Gastroesophageal sphincter (tissue), 4 donors: ENCODE data around the gene SPTLC1. TPM values are rescaled to one million over a fixed set of nuclear protein-coding genes. Genes with fewer than 3 reads are reported as not detected.
"Not testable (repeated sequence)": the region's sequence is repeated elsewhere in the genome, so short reads cannot be mapped to it uniquely, and the experiment has no call there.

Source experiments
- ATAC-seq: fragments of 150-250 bp; one replicate; pipeline ENCODE4 v1.9.1; 2016; ENCODE audit warnings: mild to moderate bottlenecking, moderate library complexity
- H3K27ac ChIP-seq, 4 donors: fragments of 200-600 bp; sonication (generic) in 3 of 4; 1 replicate in 3 of 4; 2 replicates in 1 of 4; pipeline ENCODE4 v1.5.1; 2016 to 2019
- H3K27me3 ChIP-seq: fragments of 200-600 bp; sonication (generic); one replicate; pipeline ENCODE4 v1.5.1; 2019
- H3K36me3 ChIP-seq, 2 donors: fragments of 200-600 bp; sonication (generic); one replicate each; pipeline ENCODE4 v1.5.1; 2019; ENCODE audit warnings: control low read depth in 1 of 2
- H3K4me1 ChIP-seq, 3 donors: fragments of 200-600 bp; sonication (generic); 1 replicate in 2 of 3; 2 replicates in 1 of 3; pipeline ENCODE4 v1.5.1; 2016 to 2019; ENCODE audit warnings: control low read depth in 2 of 3
- H3K4me3 ChIP-seq, 2 donors: fragments of 200-600 bp; sonication (generic); one replicate each; pipeline ENCODE4 v1.5.1; 2019; ENCODE audit warnings: mild to moderate bottlenecking in 1 of 2, moderate library complexity in 1 of 2
- H3K9me3 ChIP-seq, 3 donors: fragments of 200-600 bp; sonication (generic); one replicate each; pipeline ENCODE4 v1.5.1; 2017 to 2019; ENCODE audit warnings: control low read depth in 2 of 3
- EP300 ChIP-seq: sonication (generic); formaldehyde crosslinking; IDR thresholded peaks from one replicate; pipeline ENCODE4 v1.6.1; 2017; ENCODE audit warnings: antibody characterized with exemption, mild to moderate bottlenecking
- POLR2A ChIP-seq, 2 donors: fragments of 450-650 bp; IDR thresholded peaks; one replicate each; pipeline ENCODE4 v1.6.1; 2017; ENCODE audit warnings: antibody characterized with exemption in 2 of 2, mild to moderate bottlenecking in 2 of 2, moderate library complexity in 1 of 2
- POLR2AphosphoS5 ChIP-seq: sonication (generic); formaldehyde crosslinking; IDR thresholded peaks from one replicate; pipeline ENCODE4 v1.6.1; 2017; ENCODE audit warnings: antibody characterized with exemption
- WGBS, 2 donors: methylation state at CpG; one replicate each; pipeline ENCODE4 v1.1.5; 2018; ENCODE audit warnings: low coverage in 1 of 2; 5-methylcytosine and 5-hydroxymethylcytosine counted together
- total RNA-seq, 4 donors: library from RNA; depleted of rRNA; stranded (reverse); fragments of >200 nt; gene quantifications; one replicate each; pipeline ENCODE4 v1.1.0, GENCODE V29; 2016
- TF ChIP-seq, protein P1 (sequence below), 4 experiments: fragments of 200-600 bp in 2 of 4; fragments of 450-650 bp in 2 of 4; sonication (generic) in 1 of 4; IDR thresholded peaks; one replicate each; pipeline ENCODE4 v1.5.1; 2017 to 2019; ENCODE audit warnings: antibody characterized with exemption in 4 of 4, mild to moderate bottlenecking in 2 of 4, moderate library complexity in 2 of 4

The SPTLC1 gene
- total RNA-seq, 4 donors from 2014 or later = 56.0 to 73.9 (median 64.0) TPM

DNA sequence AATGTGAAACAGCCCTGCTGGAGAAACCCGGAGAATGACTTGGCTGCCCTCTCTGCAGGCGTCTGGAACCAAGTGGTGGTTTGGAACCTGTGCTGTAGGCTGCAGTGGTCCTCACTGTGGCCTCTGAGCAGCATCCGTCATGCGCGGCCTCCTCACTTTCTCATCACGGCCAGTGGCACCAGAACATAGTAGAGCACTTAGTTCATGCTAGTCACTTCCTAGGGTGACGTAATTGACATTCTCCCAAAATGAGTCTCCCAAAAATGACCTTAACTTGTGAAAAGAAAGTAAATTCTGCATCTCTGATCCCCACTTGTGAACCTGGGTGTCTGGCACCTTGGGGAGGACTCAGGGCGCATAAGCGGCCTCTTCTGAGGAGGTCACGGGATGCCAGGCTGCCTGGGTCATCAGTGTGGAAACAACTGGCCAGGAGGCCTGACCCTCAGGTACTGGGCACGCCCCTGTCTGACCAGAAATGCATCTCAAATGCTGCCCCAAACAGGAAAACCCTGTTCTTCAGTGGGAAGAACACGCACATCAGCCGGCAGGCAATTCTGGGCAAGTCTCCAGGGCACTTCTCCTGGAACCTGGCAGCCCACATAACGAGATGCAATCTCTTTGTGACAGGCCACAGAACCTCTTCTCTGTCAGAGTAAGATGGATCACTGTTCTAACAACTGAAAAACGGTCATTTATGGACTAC is 36.6 kb upstream of the SPTLC1 start:
- Histone ChIP-seq H3K4me3 (no peak overlapping the region), H3K9me3 (no peaks in the 10 kb centered on the region), H3K27me3 (no peaks in the 10 kb centered on the region), H3K4me1 (peaks cover 0 to 28% (median 7%) of the 10 kb centered on the region in 3 donors), H3K36me3 (no peaks in the 10 kb centered on the region), H3K27ac (peak overlapping the region in 1 of 4 donors; percentile 6)
- ATAC-seq = no peak
- TF ChIP-seq POLR2A (IDR thresholded peaks at IDR 0.05) = no peak
- TF ChIP-seq POLR2AphosphoS5 = no peak
- no peak for TF ChIP-seq EP300
- TF ChIP-seq, protein P1, sequence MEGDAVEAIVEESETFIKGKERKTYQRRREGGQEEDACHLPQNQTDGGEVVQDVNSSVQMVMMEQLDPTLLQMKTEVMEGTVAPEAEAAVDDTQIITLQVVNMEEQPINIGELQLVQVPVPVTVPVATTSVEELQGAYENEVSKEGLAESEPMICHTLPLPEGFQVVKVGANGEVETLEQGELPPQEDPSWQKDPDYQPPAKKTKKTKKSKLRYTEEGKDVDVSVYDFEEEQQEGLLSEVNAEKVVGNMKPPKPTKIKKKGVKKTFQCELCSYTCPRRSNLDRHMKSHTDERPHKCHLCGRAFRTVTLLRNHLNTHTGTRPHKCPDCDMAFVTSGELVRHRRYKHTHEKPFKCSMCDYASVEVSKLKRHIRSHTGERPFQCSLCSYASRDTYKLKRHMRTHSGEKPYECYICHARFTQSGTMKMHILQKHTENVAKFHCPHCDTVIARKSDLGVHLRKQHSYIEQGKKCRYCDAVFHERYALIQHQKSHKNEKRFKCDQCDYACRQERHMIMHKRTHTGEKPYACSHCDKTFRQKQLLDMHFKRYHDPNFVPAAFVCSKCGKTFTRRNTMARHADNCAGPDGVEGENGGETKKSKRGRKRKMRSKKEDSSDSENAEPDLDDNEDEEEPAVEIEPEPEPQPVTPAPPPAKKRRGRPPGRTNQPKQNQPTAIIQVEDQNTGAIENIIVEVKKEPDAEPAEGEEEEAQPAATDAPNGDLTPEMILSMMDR (IDR thresholded peaks at IDR 0.05) = no peak
- 52 to 74% methylated on average over 8 to 10 of the region's 15 CpGs for WGBS, 2 donors

DNA sequence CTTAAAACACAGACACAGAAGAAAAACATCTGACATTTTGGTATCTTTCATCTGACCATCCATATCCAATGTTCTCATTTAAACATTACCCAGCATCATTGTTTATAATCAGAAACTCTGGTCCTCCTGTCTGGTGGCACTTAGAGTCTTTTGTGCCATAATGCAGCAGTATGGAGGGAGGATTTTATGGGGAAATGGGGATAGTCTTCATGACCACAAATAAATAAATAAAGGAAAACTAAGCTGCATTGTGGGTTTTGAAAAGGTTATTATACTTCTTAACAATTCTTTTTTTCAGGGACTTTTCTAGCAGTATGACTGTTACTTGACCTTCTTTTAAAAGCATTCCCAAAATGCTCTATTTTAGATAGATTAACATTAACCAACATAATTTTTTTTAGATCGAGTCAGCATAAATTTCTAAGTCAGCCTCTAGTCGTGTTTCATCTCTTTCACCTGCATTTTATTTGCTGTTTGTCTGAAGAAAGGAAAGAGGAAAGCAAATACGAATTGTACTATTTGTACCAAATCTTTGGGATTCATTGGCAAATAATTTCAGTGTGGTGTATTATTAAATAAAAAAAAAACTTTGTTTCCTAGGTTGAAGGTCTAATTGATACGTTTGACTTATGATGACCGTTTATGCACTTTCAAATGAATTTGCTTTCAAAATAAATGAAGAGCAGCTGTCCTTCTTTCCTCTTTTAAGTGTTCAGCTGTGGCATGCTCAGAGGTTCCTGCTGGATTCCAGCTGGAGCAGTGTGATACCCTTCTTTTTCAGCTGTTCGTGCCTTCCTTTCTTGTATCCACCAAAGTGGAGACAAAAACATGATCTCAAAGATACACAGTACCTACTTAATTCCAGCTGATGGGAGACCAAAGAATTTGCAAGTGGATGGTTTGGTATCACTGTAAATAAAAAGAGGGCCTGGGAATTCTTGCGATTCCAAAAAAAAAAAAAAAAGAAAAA is 35.6 kb upstream of the SPTLC1 start:
- 53 to 69% methylated on average over 6 to 7 of the region's 7 CpGs for WGBS, 2 donors
- H3K4me1 ChIP-seq = peaks cover 0 to 36% (median 13%) of the 10 kb centered on the region in 3 donors
- not testable (repeated sequence) for H3K27ac ChIP-seq

DNA sequence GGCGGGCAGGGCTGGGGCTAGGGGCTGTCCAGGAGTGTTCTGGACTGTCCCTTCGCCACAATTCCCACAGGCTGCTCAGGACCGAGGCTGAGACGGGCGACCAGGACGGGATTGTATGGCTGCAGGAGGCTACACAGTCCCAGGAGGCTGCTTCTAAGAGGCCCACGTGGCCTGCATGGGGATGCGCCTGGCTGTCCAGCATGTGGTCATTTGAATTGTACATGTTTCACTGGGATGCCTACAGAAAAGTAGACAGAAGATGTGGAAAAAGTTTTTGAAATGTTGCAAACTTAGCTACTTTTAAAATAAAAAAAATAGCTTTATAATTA is 32.6 kb upstream of the SPTLC1 start:
- no peaks in the 10 kb centered on the region for H3K36me3 ChIP-seq
- 67 to 77% methylated on average over 2 to 4 of the region's 8 CpGs for WGBS, 2 donors
- H3K9me3 ChIP-seq = no peaks in the 10 kb centered on the region
- no peak overlapping the region for H3K4me3 ChIP-seq
- H3K4me1 ChIP-seq = peaks cover 0 to 26% (median 13%) of the 10 kb centered on the region in 3 donors
- peaks cover 6% of the 10 kb centered on the region for H3K27me3 ChIP-seq
- no peak for TF ChIP-seq EP300
- no peak for TF ChIP-seq POLR2AphosphoS5
- TF ChIP-seq, protein P1 (IDR thresholded peaks at IDR 0.05) = no peak
- TF ChIP-seq POLR2A (IDR thresholded peaks at IDR 0.05) = no peak
- peak overlapping the region; percentile 14 to 73 (median 64) for H3K27ac ChIP-seq
- no peak for ATAC-seq

More for the DNA sequence above, 35.6 kb upstream of the SPTLC1 start:
- H3K27me3 ChIP-seq, ATAC-seq, H3K36me3 ChIP-seq, H3K9me3 ChIP-seq, H3K4me3 ChIP-seq: not testable (repeated sequence)

DNA sequence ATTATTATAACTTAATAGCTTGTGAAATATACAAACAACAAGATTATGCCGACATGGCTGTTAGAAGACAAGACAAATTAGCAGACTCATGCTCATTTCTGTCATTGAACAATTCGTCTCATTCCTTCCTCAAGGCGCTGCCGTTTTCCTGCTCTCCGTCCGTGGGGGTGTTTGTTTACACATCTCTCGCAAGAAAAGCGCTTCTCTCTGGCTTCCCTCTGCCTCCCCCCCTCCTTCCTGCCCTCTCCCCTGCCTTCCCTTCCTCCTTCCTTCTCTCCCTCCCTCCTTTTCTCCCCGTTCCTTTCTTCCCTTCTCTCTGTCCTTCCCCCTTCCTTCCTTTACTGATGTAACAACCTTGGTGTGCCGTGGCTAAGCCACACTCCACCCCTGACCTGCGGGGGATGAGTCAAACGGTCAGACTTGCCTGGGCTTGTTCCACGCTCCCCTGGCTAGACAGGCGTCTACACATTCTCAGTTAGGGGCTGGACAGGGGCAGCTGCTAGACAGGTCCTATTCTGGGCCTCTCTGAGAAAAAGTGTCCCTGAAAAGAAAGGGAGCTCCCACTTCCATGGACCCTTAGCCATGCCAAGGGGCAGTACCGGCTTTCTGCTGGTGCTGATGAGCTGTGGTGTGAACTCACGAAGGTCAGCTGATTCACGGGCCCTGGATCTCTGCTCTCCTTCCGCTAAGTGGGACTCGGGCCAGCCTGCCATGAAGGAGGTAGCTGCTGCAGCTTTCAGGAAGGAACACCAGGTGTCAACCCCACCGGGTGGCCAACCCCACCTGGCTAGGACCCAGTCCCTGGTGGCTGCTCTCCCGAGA is 32.0 kb upstream of the SPTLC1 start:
- WGBS, 2 donors = 3 to 8% methylated on average over 8 to 15 of the region's 21 CpGs
- Histone ChIP-seq H3K4me1 (peaks cover 0 to 25% (median 13%) of the 10 kb centered on the region in 3 donors), H3K27me3 (peaks cover 11% of the 10 kb centered on the region), H3K4me3 (peak overlapping the region in 1 of 2 donors; percentile 12), H3K9me3 (no peaks in the 10 kb centered on the region), H3K36me3 (no peaks in the 10 kb centered on the region), H3K27ac (peak overlapping the region; percentile 14 to 73 (median 64))
- TF ChIP-seq, protein P1 (IDR thresholded peaks at IDR 0.05) = peak in 1 of 4 experiments; percentile 9
- no peak for TF ChIP-seq EP300
- no peak for TF ChIP-seq POLR2AphosphoS5
- peak; percentile 84 for ATAC-seq

DNA sequence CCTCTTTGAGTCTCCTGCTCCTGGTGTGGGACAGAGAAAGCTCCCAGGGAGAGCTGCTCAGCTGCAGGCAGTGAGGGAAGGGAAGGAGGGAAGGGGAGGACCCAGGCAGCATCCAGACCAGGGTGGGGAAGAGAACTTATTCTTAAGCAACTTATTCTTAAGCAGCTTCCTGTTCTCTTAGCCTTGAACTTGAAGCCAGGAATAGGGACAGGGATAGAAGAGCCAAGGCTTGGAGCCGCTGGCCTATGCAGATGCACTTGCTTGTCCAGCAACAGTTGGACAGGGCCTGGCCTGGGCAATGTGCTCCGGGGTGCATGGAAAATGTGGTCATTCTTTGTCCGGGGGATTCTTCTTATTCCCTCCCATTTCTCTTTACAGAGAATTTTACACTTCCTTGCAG is 31.4 kb upstream of the SPTLC1 start:
- H3K9me3 ChIP-seq = no peaks in the 10 kb centered on the region
- no peaks in the 10 kb centered on the region for H3K36me3 ChIP-seq
- H3K4me3 ChIP-seq = no peak overlapping the region
- peak overlapping the region in 3 of 4 donors; percentile 56 to 73 (median 73) for H3K27ac ChIP-seq
- H3K4me1 ChIP-seq = peaks cover 0 to 21% (median 13%) of the 10 kb centered on the region in 3 donors
- ATAC-seq = peak; percentile 60
- TF ChIP-seq POLR2AphosphoS5 = no peak
- TF ChIP-seq EP300 = no peak
- no peak for TF ChIP-seq POLR2A (IDR thresholded peaks at IDR 0.05)
- TF ChIP-seq, protein P1 (IDR thresholded peaks at IDR 0.05) = no peak
- 11 to 14% methylated on average over 3 of the region's 3 CpGs for WGBS, 2 donors
- H3K27me3 ChIP-seq = peaks cover 17% of the 10 kb centered on the region

DNA sequence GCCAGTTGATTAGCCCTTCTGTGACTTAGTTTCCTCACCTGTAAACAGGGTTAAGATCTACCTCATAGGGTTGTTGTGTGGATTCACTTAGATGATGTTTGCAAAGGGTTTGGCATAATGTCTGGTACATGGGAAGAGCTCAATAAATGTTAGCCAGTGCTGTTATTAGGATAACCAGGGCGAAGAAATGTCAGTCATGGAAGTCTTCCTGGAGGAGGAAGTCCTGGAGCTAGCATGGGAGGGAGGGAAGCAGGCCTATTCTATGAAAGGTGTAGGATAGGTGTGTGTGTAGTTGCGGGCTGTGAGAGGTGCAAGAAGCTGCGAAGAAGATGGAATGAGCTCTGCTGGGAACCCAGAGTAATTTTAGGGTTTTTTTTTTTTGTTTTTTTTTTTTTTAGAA is 30.6 kb upstream of the SPTLC1 start:
- H3K9me3 ChIP-seq, ATAC-seq, H3K36me3 ChIP-seq, H3K4me3 ChIP-seq: not testable (repeated sequence)
- 92 to 93% methylated on average over 3 of the region's 3 CpGs for WGBS, 2 donors
- peak overlapping the region in 1 of 4 donors; percentile 56 for H3K27ac ChIP-seq
- H3K4me1 ChIP-seq = peaks cover 0 to 29% (median 13%) of the 10 kb centered on the region in 3 donors
- H3K27me3 ChIP-seq = peaks cover 25% of the 10 kb centered on the region
